RWPE2 (cell line): Measurements from ENCODE around the gene ARL4C.

Experiments used
- ATAC-seq: fragments of 200-7000 bp; cut with Tn5 transposase; 3 replicates; pipeline ENCODE4 v1.9.1; 2021; ENCODE audit warnings: low read depth
- DNase-seq: peaks from one replicate; pipeline ENCODE4 v3.0.0-alpha.2; 2020; ENCODE audit warnings: low spot score
- H3K27ac ChIP-seq: fragments of 450-650 bp; 2 replicates; pipeline ENCODE4 v1.5.1; 2017; ENCODE audit warnings: mild to moderate bottlenecking; ENCODE audit not compliant: poor library complexity, severe bottlenecking
- H3K27me3 ChIP-seq: fragments of 250-450 bp; sonication (Bioruptor Pico); 2 replicates; pipeline ENCODE4 v1.5.1; 2021; ENCODE audit warnings: mild to moderate bottlenecking, moderate library complexity; ENCODE audit not compliant: insufficient read depth, poor library complexity, severe bottlenecking
- H3K36me3 ChIP-seq: fragments of 250-450 bp; sonication (Bioruptor Pico); 2 replicates; pipeline ENCODE4 v1.5.1; 2020; ENCODE audit warnings: low read depth, mild to moderate bottlenecking, moderate library complexity
- H3K4me1 ChIP-seq: fragments of 250-450 bp; sonication (Bioruptor Pico); 2 replicates; pipeline ENCODE4 v1.5.1; 2021; ENCODE audit warnings: mild to moderate bottlenecking, moderate library complexity; ENCODE audit not compliant: insufficient read depth, poor library complexity, severe bottlenecking
- H3K4me3 ChIP-seq: fragments of 250-450 bp; sonication (Bioruptor Pico); 2 replicates; pipeline ENCODE4 v1.5.1; 2021; ENCODE audit warnings: mild to moderate bottlenecking, moderate library complexity; ENCODE audit not compliant: severe bottlenecking
- H3K9me3 ChIP-seq: fragments of 250-450 bp; sonication (Bioruptor Pico); 2 replicates; pipeline ENCODE4 v1.5.1; 2021; ENCODE audit warnings: mild to moderate bottlenecking, moderate library complexity; ENCODE audit not compliant: severe bottlenecking
- TF ChIP-seq, protein P1 (sequence below): fragments of 450-650 bp; IDR thresholded peaks from one replicate; pipeline ENCODE4 v1.5.1; 2017; ENCODE audit warnings: mild to moderate bottlenecking, moderate library complexity; ENCODE audit not compliant: poor library complexity, severe bottlenecking

The ARL4C gene

DNA sequence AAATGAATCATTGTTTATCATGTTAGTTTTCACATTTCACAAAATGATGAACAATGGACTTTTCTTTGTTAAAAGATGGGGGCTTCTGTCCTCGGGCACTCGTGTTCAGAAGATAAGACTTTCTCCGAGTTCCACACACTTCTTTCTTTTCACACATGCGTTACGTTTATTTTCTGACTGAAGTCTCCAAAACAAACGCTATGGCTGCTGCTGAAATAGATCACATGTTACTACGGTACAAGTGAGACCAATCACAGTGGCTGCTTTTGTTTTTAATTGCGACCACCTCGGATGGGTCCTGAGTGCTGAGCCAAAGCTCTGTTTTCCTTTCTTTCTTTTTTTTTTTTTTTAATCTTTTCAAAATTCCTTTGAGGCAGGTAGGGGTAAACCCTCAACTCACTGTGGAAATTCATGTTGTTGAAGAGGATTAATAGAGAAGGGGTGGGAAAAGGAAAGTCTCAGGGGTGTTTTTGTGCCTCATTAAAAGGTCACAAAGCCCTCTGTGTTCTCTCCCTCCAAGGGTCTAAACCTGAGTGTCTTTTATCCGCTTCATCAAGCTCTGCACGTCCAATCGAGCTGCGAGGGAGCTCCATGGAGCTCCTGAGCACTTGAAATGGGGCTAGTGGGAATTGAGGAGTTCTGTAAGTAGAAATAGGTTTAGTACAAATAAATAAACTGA is 48.2 kb downstream of the ARL4C start:
- H3K27ac ChIP-seq = no peak overlapping the region
- TF ChIP-seq, protein P1, sequence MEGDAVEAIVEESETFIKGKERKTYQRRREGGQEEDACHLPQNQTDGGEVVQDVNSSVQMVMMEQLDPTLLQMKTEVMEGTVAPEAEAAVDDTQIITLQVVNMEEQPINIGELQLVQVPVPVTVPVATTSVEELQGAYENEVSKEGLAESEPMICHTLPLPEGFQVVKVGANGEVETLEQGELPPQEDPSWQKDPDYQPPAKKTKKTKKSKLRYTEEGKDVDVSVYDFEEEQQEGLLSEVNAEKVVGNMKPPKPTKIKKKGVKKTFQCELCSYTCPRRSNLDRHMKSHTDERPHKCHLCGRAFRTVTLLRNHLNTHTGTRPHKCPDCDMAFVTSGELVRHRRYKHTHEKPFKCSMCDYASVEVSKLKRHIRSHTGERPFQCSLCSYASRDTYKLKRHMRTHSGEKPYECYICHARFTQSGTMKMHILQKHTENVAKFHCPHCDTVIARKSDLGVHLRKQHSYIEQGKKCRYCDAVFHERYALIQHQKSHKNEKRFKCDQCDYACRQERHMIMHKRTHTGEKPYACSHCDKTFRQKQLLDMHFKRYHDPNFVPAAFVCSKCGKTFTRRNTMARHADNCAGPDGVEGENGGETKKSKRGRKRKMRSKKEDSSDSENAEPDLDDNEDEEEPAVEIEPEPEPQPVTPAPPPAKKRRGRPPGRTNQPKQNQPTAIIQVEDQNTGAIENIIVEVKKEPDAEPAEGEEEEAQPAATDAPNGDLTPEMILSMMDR = no peak
- no peaks in the 10 kb centered on the region for H3K9me3 ChIP-seq
- DNase-seq (no peak), ATAC-seq (no peak)
- peaks cover 28% of the 10 kb centered on the region for H3K4me1 ChIP-seq
- no peaks in the 10 kb centered on the region for H3K36me3 ChIP-seq
- no peak overlapping the region for H3K4me3 ChIP-seq
- no peaks in the 10 kb centered on the region for H3K27me3 ChIP-seq

DNA sequence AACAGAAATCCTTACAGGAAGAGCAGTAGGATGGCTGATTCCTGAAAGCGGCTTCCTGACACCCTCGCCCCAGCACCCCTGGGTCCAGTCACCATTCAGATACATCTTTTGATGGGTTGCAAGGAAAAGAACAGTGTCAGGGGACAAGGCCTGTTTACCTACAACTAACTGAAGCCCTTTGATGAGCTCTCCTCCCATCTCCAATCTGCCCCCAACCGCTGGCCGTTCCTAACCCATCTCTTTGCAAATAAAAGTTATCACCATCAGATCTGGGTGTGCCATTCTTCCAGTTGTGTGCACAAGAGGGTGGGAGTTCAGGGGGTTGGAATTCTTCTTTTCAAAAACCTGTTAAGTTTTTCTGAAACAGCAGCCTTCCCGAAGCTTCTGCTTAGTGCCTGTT is 48.9 kb downstream of the ARL4C start:
- no peaks in the 10 kb centered on the region for H3K36me3 ChIP-seq
- H3K9me3 ChIP-seq = no peaks in the 10 kb centered on the region
- DNase-seq = no peak
- H3K27ac ChIP-seq = peak overlapping the region; percentile 83
- H3K4me3 ChIP-seq = no peak overlapping the region
- no peaks in the 10 kb centered on the region for H3K27me3 ChIP-seq
- ATAC-seq = no peak
- TF ChIP-seq, protein P1 = no peak
- peaks cover 28% of the 10 kb centered on the region for H3K4me1 ChIP-seq

DNA sequence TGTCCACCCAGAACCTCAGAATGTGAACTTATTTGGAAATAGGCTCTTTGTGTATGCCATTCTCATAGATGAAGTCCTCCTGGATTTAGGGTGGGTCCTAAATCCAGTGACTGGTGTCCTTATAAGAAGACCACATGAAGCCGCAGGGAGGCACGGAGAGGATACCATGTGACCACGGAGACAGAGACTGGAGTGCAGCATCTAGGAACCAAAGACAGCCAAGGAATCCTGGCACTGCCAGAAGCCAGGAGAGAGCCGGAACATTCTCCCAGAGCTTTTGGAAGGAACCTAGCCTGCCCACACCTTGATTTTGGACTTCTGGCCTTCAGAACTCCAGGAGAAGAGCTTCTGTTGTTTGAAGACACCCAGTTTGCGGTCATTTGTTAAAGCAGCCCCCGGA is 49.7 kb downstream of the ARL4C start:
- Histone ChIP-seq H3K4me1 (peaks cover 27% of the 10 kb centered on the region), H3K27me3 (no peaks in the 10 kb centered on the region), H3K9me3 (no peaks in the 10 kb centered on the region), H3K4me3 (no peak overlapping the region), H3K27ac (peak overlapping the region; percentile 83), H3K36me3 (no peaks in the 10 kb centered on the region)
- DNase-seq (no peak), ATAC-seq (no peak)
- TF ChIP-seq, protein P1 = no peak

DNA sequence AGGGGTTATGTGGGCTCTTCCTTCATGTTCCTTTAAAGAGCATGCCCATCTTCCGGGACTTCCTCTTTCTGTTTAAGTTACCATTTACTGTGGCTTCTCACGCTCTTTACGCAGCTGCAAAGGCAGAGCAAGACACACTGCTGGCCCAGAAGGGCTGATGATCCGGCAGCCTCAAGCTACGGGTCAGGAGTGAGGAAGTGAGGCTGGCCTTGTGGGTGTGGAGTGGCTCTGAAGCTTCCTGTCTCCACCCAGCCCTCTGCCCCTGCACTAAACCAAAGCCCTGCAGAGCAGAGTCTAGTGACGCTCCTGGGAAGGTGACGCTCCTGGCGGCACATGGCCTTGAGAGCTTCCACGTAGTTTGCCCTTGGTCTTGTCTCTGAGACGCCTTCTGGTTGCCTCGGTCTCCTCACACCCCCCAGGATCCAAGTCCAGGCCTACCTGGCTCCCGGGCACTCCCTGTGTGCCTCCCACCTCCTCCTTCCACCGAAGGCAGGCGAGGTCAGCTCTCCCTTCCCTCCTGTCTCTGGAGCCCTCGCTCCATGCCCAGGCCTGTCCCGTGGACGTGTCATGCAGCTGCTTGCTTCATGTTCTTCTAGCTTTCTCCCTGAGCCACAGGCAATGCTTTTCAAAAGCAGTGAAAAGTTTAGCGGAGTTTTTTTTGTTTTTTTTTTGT is 50.3 kb downstream of the ARL4C start:
- peak overlapping the region; percentile 83 for H3K27ac ChIP-seq
- H3K4me3 ChIP-seq = no peak overlapping the region
- H3K4me1 ChIP-seq = peaks cover 21% of the 10 kb centered on the region
- TF ChIP-seq, protein P1 = no peak
- no peaks in the 10 kb centered on the region for H3K36me3 ChIP-seq
- DNase-seq = peak; percentile 92
- no peaks in the 10 kb centered on the region for H3K27me3 ChIP-seq
- no peaks in the 10 kb centered on the region for H3K9me3 ChIP-seq
- ATAC-seq = peak; percentile 96

DNA sequence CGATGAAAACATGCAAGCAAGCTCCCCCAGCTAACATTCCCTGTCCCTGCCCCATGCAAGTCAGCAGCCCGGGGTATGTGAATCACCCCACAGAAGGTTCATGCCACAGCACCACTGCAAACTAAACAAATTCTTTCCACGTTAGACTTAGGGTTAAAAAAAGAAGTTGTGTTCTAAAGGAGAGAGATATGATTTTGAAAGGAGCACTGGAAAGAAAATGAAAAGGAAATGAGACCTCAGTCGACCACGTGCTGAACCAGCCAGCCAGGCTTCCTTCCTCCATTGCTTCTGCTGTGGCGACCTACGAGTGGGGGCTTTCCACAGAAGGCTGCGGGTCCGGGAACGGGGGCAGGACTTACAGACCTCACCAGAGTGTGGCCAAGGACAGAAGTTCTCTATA is 52.0 kb downstream of the ARL4C start:
- peaks cover 17% of the 10 kb centered on the region for H3K4me1 ChIP-seq
- H3K36me3 ChIP-seq = no peaks in the 10 kb centered on the region
- H3K27ac ChIP-seq = peak overlapping the region; percentile 83
- no peaks in the 10 kb centered on the region for H3K27me3 ChIP-seq
- TF ChIP-seq, protein P1 = no peak
- no peak for DNase-seq
- peak; percentile 32; the same call in 1 of the 3 replicates for ATAC-seq
- no peaks in the 10 kb centered on the region for H3K9me3 ChIP-seq
- no peak overlapping the region for H3K4me3 ChIP-seq
